Gastroesophageal sphincter (tissue), 4 donors: ENCODE data around the gene MROH2B. TPM values are rescaled to one million over a fixed set of nuclear protein-coding genes. Genes with fewer than 3 reads are reported as not detected.

Experiments used
- ATAC-seq: fragments of 150-250 bp; one replicate; pipeline ENCODE4 v1.9.1; 2016; ENCODE audit warnings: mild to moderate bottlenecking, moderate library complexity
- H3K27ac ChIP-seq, 4 donors: fragments of 200-600 bp; sonication (generic) in 3 of 4; 1 replicate in 3 of 4; 2 replicates in 1 of 4; pipeline ENCODE4 v1.5.1; 2016 to 2019
- H3K27me3 ChIP-seq: fragments of 200-600 bp; sonication (generic); one replicate; pipeline ENCODE4 v1.5.1; 2019
- H3K36me3 ChIP-seq, 2 donors: fragments of 200-600 bp; sonication (generic); one replicate each; pipeline ENCODE4 v1.5.1; 2019; ENCODE audit warnings: control low read depth in 1 of 2
- H3K4me1 ChIP-seq, 3 donors: fragments of 200-600 bp; sonication (generic); 1 replicate in 2 of 3; 2 replicates in 1 of 3; pipeline ENCODE4 v1.5.1; 2016 to 2019; ENCODE audit warnings: control low read depth in 2 of 3
- H3K4me3 ChIP-seq, 2 donors: fragments of 200-600 bp; sonication (generic); one replicate each; pipeline ENCODE4 v1.5.1; 2019; ENCODE audit warnings: mild to moderate bottlenecking in 1 of 2, moderate library complexity in 1 of 2
- H3K9me3 ChIP-seq, 3 donors: fragments of 200-600 bp; sonication (generic); one replicate each; pipeline ENCODE4 v1.5.1; 2017 to 2019; ENCODE audit warnings: control low read depth in 2 of 3
- CTCF ChIP-seq, 4 experiments: fragments of 200-600 bp in 2 of 4; fragments of 450-650 bp in 2 of 4; sonication (generic) in 1 of 4; IDR thresholded peaks; one replicate each; pipeline ENCODE4 v1.5.1; 2017 to 2019; ENCODE audit warnings: antibody characterized with exemption in 4 of 4, mild to moderate bottlenecking in 2 of 4, moderate library complexity in 2 of 4
- EP300 ChIP-seq: sonication (generic); formaldehyde crosslinking; IDR thresholded peaks from one replicate; pipeline ENCODE4 v1.6.1; 2017; ENCODE audit warnings: antibody characterized with exemption, mild to moderate bottlenecking
- POLR2A ChIP-seq, 2 donors: fragments of 450-650 bp; IDR thresholded peaks; one replicate each; pipeline ENCODE4 v1.6.1; 2017; ENCODE audit warnings: antibody characterized with exemption in 2 of 2, mild to moderate bottlenecking in 2 of 2, moderate library complexity in 1 of 2
- POLR2AphosphoS5 ChIP-seq: sonication (generic); formaldehyde crosslinking; IDR thresholded peaks from one replicate; pipeline ENCODE4 v1.6.1; 2017; ENCODE audit warnings: antibody characterized with exemption
- WGBS, 2 donors: methylation state at CpG; one replicate each; pipeline ENCODE4 v1.1.5; 2018; ENCODE audit warnings: low coverage in 1 of 2; 5-methylcytosine and 5-hydroxymethylcytosine counted together
- total RNA-seq, 4 donors: library from RNA; depleted of rRNA; stranded (reverse); fragments of >200 nt; gene quantifications; one replicate each; pipeline ENCODE4 v1.1.0, GENCODE V29; 2016

MROH2B gene
- total RNA-seq, 4 donors from 2014 or later = not detected

- H3K4me1 ChIP-seq = peaks cover 0 to 5% (median 0%) of the 10 kb centered on the region in 3 donors
- no peak overlapping the region for H3K4me3 ChIP-seq
- WGBS, 2 donors = 0 to 22% methylated on average over 1 of the region's 1 CpG
- H3K27me3 ChIP-seq = no peaks in the 10 kb centered on the region
- no peaks in the 10 kb centered on the region for H3K9me3 ChIP-seq
- H3K27ac ChIP-seq = no peak overlapping the region
- H3K36me3 ChIP-seq = no peaks in the 10 kb centered on the region
- TF ChIP-seq EP300 (no peak), CTCF (IDR thresholded peaks at IDR 0.05) (no peak), POLR2A (IDR thresholded peaks at IDR 0.05) (no peak), POLR2AphosphoS5 (no peak)
- no peak for ATAC-seq
Measured at GRCh38 chr5:41093803-41094202, 22.7 kb upstream of the MROH2B start.

- no peak for ATAC-seq
- Histone ChIP-seq H3K4me1 (no peaks in the 10 kb centered on the region), H3K4me3 (no peak overlapping the region), H3K9me3 (no peaks in the 10 kb centered on the region), H3K27me3 (no peaks in the 10 kb centered on the region), H3K36me3 (no peaks in the 10 kb centered on the region), H3K27ac (no peak overlapping the region)
- WGBS, 2 donors = 60 to 76% methylated on average over 2 of the region's 2 CpGs
- no peak for TF ChIP-seq POLR2A (IDR thresholded peaks at IDR 0.05)
- TF ChIP-seq POLR2AphosphoS5 = no peak
- TF ChIP-seq EP300 = no peak
- no peak for TF ChIP-seq CTCF (IDR thresholded peaks at IDR 0.05)
Measured at GRCh38 chr5:41087461-41087860, 16.3 kb upstream of the MROH2B start.

GRCh38 chr5:41083306-41083705, 12.2 kb upstream of the MROH2B start:
- Histone ChIP-seq H3K27ac (no peak overlapping the region), H3K4me1 (no peaks in the 10 kb centered on the region), H3K27me3 (no peaks in the 10 kb centered on the region), H3K9me3 (no peaks in the 10 kb centered on the region), H3K4me3 (no peak overlapping the region), H3K36me3 (no peaks in the 10 kb centered on the region)
- WGBS, 2 donors = 45 to 82% methylated on average over 1 to 7 of the region's 7 CpGs
- no peak for ATAC-seq
- TF ChIP-seq EP300 = no peak
- no peak for TF ChIP-seq CTCF (IDR thresholded peaks at IDR 0.05)
- TF ChIP-seq POLR2A (IDR thresholded peaks at IDR 0.05) = no peak
- TF ChIP-seq POLR2AphosphoS5 = no peak

GRCh38 chr5:41071975-41072374, 833 bp upstream of the MROH2B start:
- Histone ChIP-seq H3K27me3 (no peaks in the 10 kb centered on the region), H3K4me3 (no peak overlapping the region), H3K4me1 (no peaks in the 10 kb centered on the region), H3K36me3 (no peaks in the 10 kb centered on the region), H3K27ac (no peak overlapping the region), H3K9me3 (no peaks in the 10 kb centered on the region)
- no peak for ATAC-seq
- 87 to 100% methylated on average over 2 of the region's 2 CpGs for WGBS, 2 donors
- TF ChIP-seq CTCF (IDR thresholded peaks at IDR 0.05) (no peak), EP300 (no peak), POLR2AphosphoS5 (no peak), POLR2A (IDR thresholded peaks at IDR 0.05) (no peak)

DNA sequence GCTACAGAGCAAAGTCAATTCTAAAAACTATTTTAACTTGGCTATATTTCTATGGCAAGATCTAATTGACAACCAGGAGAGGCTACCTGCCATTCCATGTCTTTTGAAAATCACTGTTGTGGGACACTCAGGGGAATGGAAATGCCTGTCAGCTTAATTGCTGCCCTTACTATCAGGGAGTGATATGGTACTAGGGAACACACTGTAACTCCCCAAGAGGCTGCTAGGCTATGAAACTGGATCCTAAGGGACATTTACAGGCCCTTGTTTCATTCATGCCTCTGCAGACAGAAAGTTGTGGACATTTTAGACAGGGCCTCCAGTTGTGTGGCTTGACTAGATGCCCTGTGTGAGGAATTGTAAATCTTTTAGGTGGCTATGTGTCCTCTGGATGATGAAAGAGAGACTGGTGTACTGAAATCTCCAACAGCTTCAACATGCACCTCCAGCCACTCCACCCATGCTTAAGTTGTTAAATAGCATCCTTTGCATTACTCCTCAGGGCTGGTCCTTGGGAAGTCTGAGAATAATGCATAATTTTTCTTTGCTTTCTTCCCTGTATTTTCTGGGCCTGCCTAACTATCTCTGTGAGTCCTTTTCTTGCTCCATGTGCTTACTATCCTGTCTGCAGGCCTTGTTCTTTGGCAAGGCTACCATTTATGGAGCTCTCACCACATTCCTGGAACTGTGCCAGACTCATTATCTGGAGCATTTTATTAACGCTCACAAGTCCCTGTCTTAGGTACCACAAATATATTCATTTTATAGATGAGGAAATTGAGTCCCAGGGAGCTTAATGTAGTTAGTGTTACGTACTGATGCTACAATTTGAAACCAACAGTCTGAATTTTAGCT, 3.2 kb downstream of the MROH2B start:
- Histone ChIP-seq H3K4me1 (no peaks in the 10 kb centered on the region), H3K36me3 (no peaks in the 10 kb centered on the region), H3K4me3 (no peak overlapping the region), H3K27me3 (no peaks in the 10 kb centered on the region), H3K27ac (no peak overlapping the region), H3K9me3 (no peaks in the 10 kb centered on the region)
- no peak for ATAC-seq
- TF ChIP-seq POLR2A (IDR thresholded peaks at IDR 0.05) (no peak), EP300 (no peak)
- 68% methylated on average over 2 of the region's 2 CpGs; no CpG with 5 or more reads in 1 of the 2 donors for WGBS, 2 donors
